Measurements from ENCODE around the gene PTPN21. TPM values are rescaled to one million over a fixed set of nuclear protein-coding genes. Genes with fewer than 3 reads are reported as not detected.

The PTPN21 gene
- total RNA-seq, 2 donors from 2014 or later, result 22.2 to 23.6 TPM

DNA sequence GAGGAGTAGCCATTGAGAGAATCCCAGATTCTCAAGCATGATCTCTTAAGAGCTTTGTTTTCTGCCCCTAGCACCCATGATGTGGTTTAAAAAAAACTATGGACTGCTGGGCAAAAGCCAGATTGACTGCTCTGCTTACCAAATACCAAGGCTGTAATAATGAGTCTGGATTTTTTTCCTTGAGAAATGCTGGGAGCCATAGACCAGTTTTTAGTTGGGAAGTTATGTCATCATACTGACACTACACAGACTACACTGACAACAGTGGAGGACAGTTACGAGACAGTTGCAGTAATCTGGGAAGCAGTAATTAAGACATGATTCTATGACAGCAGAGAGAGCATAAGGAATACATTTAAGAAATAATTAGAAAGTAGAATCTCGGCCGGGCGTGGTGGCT, 133.5 kb downstream of the PTPN21 start:
- no peaks in the 10 kb centered on the region for H3K9me3 ChIP-seq
- no peak overlapping the region for H3K27ac ChIP-seq
- no peaks in the 10 kb centered on the region for H3K36me3 ChIP-seq
- no peak for DNase-seq
- H3K4me3 ChIP-seq, result no peak overlapping the region
- no peaks in the 10 kb centered on the region for H3K4me1 ChIP-seq
- H3K27me3 ChIP-seq, result no peaks in the 10 kb centered on the region
- intact Hi-C loops (cut with DNase I), result no loop called here
- TF ChIP-seq, protein P1, sequence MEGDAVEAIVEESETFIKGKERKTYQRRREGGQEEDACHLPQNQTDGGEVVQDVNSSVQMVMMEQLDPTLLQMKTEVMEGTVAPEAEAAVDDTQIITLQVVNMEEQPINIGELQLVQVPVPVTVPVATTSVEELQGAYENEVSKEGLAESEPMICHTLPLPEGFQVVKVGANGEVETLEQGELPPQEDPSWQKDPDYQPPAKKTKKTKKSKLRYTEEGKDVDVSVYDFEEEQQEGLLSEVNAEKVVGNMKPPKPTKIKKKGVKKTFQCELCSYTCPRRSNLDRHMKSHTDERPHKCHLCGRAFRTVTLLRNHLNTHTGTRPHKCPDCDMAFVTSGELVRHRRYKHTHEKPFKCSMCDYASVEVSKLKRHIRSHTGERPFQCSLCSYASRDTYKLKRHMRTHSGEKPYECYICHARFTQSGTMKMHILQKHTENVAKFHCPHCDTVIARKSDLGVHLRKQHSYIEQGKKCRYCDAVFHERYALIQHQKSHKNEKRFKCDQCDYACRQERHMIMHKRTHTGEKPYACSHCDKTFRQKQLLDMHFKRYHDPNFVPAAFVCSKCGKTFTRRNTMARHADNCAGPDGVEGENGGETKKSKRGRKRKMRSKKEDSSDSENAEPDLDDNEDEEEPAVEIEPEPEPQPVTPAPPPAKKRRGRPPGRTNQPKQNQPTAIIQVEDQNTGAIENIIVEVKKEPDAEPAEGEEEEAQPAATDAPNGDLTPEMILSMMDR (IDR thresholded peaks at IDR 0.05), result no peak
- H3K9ac ChIP-seq (ENCODE audit: low read depth in 2 of 2, low read length in 2 of 2), result no peak overlapping the region

DNA sequence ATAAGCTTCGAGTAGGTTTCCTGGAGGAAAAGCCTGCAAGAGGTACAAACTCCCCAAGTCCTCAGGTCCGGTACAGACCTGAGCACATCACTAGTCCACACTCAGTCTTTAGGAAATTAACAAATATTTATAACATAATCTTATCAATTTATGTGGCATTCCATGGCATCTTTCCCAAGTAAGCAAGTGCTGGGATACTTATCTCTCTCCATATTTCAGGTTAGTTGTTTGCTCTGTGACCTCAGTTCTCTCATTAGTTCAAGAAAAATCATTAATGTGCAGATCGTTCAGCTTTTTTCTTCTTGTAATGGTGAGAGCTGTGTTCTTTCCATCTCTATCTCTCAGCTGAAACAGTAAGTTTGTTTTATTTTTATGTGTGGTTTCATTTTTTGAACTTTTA, 134.6 kb downstream of the PTPN21 start:
- no peak overlapping the region for H3K9ac ChIP-seq (ENCODE audit: low read depth in 2 of 2, low read length in 2 of 2)
- H3K4me3 ChIP-seq, result no peak overlapping the region
- no peaks in the 10 kb centered on the region for H3K27me3 ChIP-seq
- TF ChIP-seq, protein P1 (IDR thresholded peaks at IDR 0.05), result no peak
- intact Hi-C loops (cut with DNase I), result no loop called here
- H3K9me3 ChIP-seq, result no peaks in the 10 kb centered on the region
- no peaks in the 10 kb centered on the region for H3K36me3 ChIP-seq
- no peak for DNase-seq
- H3K4me1 ChIP-seq, result no peaks in the 10 kb centered on the region
- H3K27ac ChIP-seq, result no peak overlapping the region

DNA sequence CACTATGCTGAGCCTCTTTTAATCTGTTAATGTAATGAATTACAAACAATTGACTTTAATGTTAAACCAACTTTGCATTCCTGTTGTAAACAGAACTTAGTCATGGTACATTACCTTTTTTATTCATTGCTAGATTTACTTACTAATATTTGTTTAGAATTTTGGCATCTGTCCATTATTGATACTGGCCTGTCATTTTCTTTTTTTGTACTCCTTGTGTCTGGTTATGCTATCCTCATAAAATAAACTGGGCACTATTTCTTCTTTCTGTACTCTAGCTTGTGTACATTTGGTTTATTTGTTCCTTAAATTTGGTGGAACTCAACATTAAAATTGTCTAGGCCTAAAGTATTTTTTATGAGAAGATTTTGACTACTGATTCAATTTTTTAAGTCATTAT, 137.2 kb downstream of the PTPN21 start:
- Histone ChIP-seq H3K9me3 (no peaks in the 10 kb centered on the region), H3K27me3 (no peaks in the 10 kb centered on the region), H3K4me1 (no peaks in the 10 kb centered on the region), H3K9ac (ENCODE audit: low read depth in 2 of 2, low read length in 2 of 2) (no peak overlapping the region), H3K27ac (no peak overlapping the region), H3K36me3 (no peaks in the 10 kb centered on the region), H3K4me3 (no peak overlapping the region)
- TF ChIP-seq, protein P1 (IDR thresholded peaks at IDR 0.05), result no peak
- intact Hi-C loops (cut with DNase I), result no loop called here
- no peak for DNase-seq

Other genes with a start within 250 kb of the PTPN21 start
- gene KCNK10, start 231.7 kb downstream of the PTPN21 start, total RNA-seq, result 1 to 10 TPM in 1 of 2 donors, under 1 TPM in 1; 0.74 to 2.1 TPM
- gene SPATA7, start 169.3 kb downstream of the PTPN21 start, total RNA-seq, result 1 to 10 TPM; 3.9 to 5.3 TPM
- gene ZC3H14, start 8.0 kb upstream of the PTPN21 start, total RNA-seq, result 10 to 100 TPM; 52.6 to 54.3 TPM
- gene EML5, start 237.9 kb upstream of the PTPN21 start, total RNA-seq, result 1 to 10 TPM in 1 of 2 donors, under 1 TPM in 1; 0.93 to 1.2 TPM